Amygdala (tissue), 56 donors: ENCODE data around the gene CCDC170.
"Not testable (repeated sequence)": the region's sequence is repeated elsewhere in the genome, so short reads cannot be mapped to it uniquely, and the experiment has no call there.

ENCODE experiments used
- DNase-seq, 56 donors: peaks; one replicate each; lab custom pipeline; 2025; lab: John Stamatoyannopoulos, UW

CCDC170 gene

DNA sequence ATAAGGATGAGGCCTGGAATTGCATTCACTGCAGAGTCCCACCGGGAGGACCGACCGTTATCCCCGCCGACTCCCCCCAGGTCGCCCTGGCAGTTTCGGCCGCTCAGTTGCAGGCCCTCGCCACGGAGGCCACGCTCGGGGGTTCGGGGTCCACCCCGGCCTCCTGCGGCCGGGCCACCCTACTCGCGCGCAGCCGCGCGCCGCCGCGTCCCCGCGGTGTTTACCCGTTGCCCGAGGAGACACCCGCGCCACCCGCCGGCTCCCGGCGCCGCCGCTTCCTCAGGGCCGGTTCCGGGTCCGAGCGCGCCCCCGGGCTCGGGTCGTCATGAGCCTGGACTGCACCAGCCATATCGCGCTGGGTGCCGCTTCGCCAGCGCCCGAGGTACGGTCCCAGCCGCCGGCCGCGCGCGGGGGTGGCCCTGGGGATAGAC lies at the start of gene CCDC170:
Gene CCDC170 (plus strand): TSS at position 214 of the 431 bp plus-strand sequence. CDS start 112 bp downstream, at position 326.
- DNase-seq = peak in 22 of 56 donors; percentile 2 to 48 (median 19)

GRCh38 chr6:151445482-151445881 lies 48.3 kb upstream of the CCDC170 start:
- DNase-seq = no peak

GRCh38 chr6:151447237-151447636 lies 46.6 kb upstream of the CCDC170 start:
- no peak for DNase-seq

GRCh38 chr6:151448623-151449022 lies 45.2 kb upstream of the CCDC170 start:
- no peak for DNase-seq

DNA sequence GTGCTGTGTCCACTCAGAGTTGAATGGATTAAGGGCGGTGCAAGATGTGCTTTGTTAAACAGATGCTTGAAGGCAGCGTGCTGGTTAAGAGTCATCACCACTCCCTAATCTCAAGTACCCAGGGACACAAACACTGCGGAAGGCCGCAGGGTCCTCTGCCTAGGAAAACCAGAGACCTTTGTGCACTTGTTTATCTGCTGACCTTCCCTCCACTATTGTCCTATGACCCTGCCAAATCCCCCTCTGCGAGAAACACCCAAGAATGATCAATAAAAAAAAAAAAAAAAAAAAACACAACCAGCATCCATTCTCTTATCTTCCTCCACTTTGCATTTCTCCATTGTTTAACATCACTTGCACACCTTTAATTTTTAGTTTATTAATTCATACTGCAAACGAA lies 42.9 kb upstream of the CCDC170 start:
- DNase-seq = not testable (repeated sequence)

- no peak for DNase-seq
Observed at GRCh38 chr6:151451417-151451949, 42.3 kb upstream of the CCDC170 start.

DNA sequence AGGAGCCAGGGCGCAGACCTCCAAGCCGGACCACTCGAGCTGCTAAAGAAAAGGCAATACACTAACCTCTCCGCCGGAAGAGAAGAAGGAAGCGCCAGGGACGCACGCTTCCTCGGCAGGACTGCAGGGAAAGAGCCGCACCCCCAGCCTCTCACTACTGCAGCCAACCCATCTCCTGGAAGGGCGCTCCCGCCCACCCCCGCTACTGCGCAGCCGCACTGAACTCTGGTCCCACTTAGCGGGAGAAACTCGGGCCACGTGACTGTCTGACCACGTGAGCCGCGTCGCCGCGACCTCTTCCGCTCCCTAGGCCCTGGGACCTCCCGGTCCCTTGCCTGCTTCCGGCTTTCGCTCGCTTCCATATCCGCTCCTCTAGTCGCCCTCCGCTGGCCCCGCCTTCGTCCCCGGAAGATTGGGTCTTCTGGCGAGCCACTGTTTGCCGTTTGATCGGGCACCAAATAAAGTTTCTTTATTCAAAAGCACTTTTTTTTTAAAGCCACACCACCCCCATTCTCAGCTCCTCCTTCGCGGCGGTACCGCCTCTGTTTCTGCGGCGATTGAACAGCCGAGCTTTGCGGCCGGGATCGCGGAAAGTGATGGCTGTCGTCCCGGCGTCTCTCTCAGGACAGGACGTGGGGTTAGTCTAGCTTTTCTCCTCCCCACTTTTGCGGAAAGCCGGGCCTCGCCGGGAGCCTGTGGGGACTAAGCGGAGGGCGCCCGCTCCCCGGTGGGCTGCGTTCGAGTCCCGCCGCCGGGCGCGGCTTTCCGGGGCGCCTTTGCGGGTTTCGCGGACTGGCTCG lies 41.7 kb upstream of the CCDC170 start, which contains the start of gene RMND1:
Gene RMND1 (minus strand): TSS at position 177 of the 800 bp plus-strand sequence. CDS start 6,315 bp downstream, outside the sequence.
- peak; percentile 88 to 100 (median 99) for DNase-seq

- peak in 5 of 56 donors; percentile 1 to 10 (median 5) for DNase-seq
Observed at GRCh38 chr6:151452750-151453427, 40.9 kb upstream of the CCDC170 start.

DNA sequence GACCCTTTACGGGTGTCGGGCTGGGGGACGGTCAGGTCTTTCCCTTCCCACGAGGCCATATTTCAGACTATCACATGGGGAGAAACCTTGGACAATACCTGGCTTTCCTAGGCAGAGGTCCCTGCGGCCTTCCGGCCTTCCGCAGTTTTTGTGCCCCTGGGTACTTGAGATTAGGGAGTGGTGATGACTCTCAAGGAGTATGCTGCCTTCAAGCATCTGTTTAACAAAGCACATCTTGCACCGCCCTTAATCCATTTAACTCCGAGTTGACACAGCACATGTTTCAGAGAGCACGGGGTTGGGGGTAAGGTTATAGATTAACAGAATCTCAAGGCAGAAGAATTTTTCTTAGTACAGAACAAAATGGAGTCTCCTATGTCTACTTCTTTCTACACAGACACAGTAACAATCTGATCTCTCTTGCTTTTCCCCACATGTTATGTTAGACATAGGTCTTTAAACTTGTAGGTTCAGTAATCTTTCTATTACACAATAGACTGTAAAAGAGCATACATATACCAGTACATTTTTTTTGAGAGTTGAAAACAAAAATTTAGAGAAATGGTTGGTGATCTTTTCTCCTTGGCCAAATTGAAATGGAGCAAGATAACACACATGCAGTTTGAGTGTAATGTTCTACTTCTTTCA lies 37.9 kb upstream of the CCDC170 start:
- DNase-seq = not testable (repeated sequence)

DNA sequence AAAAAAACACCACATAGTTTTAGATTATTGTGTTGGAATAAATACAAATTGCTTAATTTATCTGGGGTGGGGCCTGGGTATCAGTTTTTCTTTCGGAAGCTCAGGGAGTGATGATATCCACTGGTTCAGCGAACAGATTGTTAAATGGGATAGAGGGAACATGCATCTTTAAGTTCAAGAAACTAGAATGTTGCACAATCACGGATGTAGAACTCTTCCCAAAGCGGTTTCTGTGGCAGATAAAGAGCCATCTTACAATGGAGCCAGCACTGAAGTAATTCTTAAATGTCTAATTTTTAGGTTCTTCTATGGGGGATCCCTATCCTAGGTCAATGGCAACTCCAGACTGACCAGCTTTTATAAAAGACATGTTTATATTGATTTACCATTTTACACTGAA lies 32.1 kb upstream of the CCDC170 start:
- DNase-seq = no peak

DNA sequence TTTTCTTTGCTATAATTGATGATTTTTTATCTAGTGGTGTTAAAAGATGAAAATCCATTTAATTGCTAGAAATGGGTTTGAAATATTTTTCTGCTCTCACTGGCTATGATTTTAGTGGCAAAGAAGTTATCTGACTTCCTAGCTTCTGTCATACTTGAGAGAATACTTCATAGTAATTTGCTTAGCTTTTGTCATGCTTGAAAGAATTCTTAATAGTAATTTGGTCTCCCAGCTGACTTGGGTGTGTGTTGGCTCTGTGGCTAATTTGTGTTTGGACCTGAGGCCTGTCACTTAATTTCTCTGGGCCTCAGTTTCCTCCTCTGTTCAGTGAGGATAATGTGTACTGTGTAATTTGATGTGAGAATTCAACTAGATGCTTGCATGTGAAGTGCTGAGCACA lies 29.1 kb upstream of the CCDC170 start:
- DNase-seq = no peak

DNA sequence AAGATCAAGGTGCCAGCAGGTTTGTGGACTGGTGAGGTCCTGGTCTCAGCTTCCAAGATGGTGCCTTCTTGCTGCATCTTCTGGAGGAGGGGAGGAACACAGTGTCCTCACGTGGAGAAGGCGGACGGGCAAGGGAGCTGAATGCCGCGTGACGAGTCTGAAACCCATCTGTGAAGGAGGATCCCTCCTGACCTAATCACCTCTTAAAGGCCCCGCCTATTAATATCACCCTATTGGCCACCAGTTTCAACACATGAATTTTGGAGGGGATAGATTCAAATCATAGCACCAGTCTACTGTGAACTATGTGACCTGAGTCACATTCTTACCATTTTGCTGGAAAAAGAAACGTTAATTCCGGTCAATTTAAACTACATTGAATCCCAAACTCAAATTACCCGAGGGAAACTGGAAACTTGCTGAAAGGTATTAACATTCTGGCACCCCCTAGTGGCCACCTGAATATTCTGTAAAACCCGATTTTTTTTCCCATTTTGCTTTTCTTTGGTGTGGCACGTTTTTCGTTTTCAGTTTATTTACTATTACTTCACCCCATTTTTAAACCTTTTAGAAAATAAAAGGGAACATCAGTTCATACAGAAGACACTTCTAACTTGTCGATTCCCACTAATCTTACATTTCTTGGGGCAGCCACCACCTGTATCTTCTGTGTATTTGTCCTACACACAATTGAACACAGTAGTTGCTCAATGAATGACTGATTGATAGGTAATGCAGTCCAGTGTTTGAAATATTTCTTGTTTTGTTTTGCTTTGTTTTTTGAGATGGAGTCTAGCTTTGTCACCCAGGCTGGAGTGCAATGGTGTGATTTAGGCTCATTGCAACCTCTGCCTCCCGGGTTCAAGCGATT lies 17.9 kb upstream of the CCDC170 start:
- DNase-seq = peak in 6 of 56 donors; percentile 1 to 27 (median 1)

DNA sequence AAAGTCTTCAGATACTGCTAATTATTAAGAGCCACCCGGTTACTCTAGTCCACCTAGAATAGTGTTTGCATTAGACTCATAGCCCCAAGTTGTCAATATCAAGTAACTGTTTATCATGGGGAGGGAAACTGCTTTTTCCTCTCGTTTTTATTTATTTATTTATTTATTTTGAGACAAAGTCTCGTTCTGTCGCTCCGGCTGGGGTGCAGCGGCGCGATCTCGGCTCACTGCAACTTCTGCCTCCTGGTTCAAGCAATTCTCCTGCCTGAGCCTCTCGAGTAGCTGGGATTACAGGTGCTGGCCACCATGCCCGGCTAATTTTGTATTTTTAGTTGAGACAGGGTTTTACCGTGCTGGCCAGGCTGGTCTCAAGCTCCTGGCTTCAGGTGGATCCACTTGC lies 16.1 kb upstream of the CCDC170 start:
- no peak for DNase-seq

DNA sequence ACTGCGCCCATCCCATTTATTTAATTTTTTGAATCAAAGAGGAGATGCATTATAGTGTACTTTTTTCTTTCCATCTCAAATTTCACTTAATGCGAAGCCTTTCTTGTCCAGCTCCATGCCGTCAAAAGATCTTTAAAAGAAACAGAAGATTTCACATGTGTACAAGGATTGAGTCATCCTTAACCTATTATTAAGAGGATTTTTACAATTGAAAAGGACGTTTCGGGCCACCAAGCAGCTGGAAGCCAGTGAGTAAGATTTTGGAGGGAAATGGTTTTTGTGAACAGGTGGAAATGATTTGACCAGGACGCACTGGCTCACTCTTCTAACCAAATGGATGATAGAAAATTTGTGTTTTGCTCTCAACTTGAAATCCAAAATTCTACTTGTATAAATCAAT lies 15.1 kb upstream of the CCDC170 start:
- DNase-seq = no peak

DNA sequence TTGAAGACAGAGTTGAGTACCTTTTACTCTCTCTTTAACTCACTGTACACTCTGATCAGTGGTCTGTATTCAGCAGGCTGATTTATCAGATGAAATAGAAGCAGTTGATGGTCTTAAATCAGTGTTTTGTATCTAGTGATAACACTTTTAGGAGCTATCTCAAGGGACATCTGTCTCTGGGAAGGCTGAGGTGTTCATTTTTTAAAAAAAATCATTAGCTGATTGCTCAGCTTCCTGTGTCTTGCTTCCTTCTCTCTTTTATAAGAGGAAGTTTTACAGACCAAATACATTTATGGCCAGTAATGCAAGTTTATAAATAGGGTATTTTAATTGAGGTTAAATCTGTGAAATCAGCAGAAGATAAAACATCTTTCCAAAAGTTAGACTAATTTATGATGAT lies 12.0 kb upstream of the CCDC170 start:
- DNase-seq = no peak

DNA sequence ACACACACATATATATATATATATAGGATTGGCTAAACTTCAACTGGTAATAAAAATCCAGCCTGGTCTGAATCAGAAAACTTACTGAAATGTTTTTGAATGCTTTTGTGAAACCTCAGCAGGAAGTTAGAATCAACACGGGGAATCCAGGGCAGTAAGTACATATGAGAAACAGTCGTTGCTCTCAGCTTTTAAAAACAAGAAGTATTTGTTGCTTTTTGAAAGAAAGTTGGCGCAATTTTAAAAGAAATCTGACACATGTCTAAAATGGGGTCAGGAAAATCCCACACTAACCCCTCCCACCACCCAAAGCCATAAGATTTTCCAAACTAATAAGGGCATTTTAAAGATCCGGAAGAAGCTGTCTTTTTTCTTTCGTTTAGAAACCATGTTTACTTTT lies 11.5 kb upstream of the CCDC170 start:
- no peak for DNase-seq

DNA sequence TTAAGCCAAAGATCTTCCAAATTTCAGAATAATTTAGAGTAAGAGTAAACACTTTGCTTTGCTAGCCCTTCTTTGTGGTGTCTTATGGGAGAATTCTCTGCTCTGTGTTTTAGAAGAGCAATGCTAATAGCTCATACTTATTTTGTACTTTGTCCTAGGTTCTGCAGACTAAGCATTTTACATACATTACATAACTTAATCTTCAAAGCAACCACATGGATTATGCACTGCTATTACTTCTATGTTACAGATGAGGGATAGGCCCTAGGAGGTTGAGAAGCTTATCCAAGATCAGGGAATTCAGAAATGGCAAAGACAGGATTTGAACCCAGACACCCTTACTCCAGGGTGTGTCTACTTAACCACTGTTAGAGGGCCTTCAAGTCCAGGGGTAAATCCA lies 9.8 kb upstream of the CCDC170 start:
- no peak for DNase-seq

DNA sequence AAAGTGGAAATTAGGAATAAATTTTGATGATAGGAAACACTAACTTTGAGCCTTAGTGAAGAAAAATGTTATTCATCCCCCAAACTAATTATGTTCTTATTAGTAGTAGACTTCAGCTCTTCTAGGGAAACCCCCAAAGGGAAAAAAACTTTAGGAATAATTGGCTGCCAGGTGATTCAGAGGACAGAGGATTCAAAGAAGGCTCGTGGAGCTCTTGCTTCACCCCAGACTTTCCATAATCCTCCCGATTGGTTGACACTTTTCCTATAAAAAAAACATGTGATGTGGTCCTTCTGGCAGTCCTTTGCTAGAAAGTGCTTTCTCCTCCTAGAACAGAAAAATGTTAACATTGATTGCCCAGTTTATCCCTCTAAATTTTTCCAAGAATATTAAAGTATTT lies 5.6 kb upstream of the CCDC170 start:
- DNase-seq = no peak

- no peak for DNase-seq
Observed at GRCh38 chr6:151490996-151491395, 2.8 kb upstream of the CCDC170 start.
